ENCODE measurements around the gene ADCY9.

DNA sequence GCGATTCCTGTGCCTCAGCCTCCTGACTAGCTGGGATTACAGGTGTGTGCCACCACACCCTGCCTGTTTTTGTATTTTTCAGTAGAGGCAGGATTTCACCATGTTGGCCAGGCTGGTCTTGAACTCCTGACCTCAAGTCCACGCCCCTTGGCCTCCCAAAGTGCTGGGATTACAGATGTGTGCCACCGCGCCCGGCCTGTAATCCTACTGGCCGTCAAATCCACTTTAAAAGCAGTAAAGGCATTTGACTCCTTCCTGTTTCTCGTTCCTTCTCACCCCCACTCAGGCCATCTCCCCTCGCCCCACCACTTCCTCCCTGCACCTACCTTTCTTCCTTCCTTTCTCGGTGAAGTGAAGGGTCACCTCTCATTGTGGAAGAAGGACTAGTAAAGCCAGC, 166.3 kb downstream of the ADCY9 start:
- TF ChIP-seq, protein P1, sequence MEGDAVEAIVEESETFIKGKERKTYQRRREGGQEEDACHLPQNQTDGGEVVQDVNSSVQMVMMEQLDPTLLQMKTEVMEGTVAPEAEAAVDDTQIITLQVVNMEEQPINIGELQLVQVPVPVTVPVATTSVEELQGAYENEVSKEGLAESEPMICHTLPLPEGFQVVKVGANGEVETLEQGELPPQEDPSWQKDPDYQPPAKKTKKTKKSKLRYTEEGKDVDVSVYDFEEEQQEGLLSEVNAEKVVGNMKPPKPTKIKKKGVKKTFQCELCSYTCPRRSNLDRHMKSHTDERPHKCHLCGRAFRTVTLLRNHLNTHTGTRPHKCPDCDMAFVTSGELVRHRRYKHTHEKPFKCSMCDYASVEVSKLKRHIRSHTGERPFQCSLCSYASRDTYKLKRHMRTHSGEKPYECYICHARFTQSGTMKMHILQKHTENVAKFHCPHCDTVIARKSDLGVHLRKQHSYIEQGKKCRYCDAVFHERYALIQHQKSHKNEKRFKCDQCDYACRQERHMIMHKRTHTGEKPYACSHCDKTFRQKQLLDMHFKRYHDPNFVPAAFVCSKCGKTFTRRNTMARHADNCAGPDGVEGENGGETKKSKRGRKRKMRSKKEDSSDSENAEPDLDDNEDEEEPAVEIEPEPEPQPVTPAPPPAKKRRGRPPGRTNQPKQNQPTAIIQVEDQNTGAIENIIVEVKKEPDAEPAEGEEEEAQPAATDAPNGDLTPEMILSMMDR (IDR thresholded peaks at IDR 0.05; ENCODE audit: insufficient read depth, low read length): no peak
- TF ChIP-seq GABPA (IDR thresholded peaks at IDR 0.05; ENCODE audit: low read depth) (no peak), POLR2AphosphoS5 (IDR thresholded peaks at IDR 0.05; ENCODE audit: low read depth) (no peak)
- TF ChIP-seq, protein P2, sequence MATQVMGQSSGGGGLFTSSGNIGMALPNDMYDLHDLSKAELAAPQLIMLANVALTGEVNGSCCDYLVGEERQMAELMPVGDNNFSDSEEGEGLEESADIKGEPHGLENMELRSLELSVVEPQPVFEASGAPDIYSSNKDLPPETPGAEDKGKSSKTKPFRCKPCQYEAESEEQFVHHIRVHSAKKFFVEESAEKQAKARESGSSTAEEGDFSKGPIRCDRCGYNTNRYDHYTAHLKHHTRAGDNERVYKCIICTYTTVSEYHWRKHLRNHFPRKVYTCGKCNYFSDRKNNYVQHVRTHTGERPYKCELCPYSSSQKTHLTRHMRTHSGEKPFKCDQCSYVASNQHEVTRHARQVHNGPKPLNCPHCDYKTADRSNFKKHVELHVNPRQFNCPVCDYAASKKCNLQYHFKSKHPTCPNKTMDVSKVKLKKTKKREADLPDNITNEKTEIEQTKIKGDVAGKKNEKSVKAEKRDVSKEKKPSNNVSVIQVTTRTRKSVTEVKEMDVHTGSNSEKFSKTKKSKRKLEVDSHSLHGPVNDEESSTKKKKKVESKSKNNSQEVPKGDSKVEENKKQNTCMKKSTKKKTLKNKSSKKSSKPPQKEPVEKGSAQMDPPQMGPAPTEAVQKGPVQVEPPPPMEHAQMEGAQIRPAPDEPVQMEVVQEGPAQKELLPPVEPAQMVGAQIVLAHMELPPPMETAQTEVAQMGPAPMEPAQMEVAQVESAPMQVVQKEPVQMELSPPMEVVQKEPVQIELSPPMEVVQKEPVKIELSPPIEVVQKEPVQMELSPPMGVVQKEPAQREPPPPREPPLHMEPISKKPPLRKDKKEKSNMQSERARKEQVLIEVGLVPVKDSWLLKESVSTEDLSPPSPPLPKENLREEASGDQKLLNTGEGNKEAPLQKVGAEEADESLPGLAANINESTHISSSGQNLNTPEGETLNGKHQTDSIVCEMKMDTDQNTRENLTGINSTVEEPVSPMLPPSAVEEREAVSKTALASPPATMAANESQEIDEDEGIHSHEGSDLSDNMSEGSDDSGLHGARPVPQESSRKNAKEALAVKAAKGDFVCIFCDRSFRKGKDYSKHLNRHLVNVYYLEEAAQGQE (IDR thresholded peaks at IDR 0.05; ENCODE audit: insufficient replicate concordance, low read depth): no peak
